LNCaP clone FGC (cell line): ENCODE results near the gene CDK18.
A peak's percentile ranks its signal among the peaks of the same experiment; 100 is the strongest.

Experiments
- DNase-seq: peaks from one replicate; pipeline ENCODE4 v3.0.0-alpha.2; 2011; ENCODE audit warnings: low read depth
- H3K4me3 ChIP-seq: 2 replicates; pipeline ENCODE4 v1.5.1; 2011; ENCODE audit warnings: mild to moderate bottlenecking, low read depth, low read length, control low read depth
- CTCF ChIP-seq: IDR thresholded peaks from 2 replicates; pipeline ENCODE4 v1.5.1; 2012; ENCODE audit warnings: mild to moderate bottlenecking; ENCODE audit not compliant: control insufficient read depth, insufficient read depth; ENCODE audit errors: extremely low read depth

The CDK18 gene

GRCh38 chr1:205528887-205529825, 24.7 kb downstream of the CDK18 start:
- H3K4me3 ChIP-seq = peak overlapping the region; percentile 36
- DNase-seq = no peak
- peak; percentile 99 for TF ChIP-seq CTCF

GRCh38 chr1:205530116-205530515, 25.6 kb downstream of the CDK18 start:
- TF ChIP-seq CTCF = no peak
- no peak overlapping the region for H3K4me3 ChIP-seq
- no peak for DNase-seq

- no peak for TF ChIP-seq CTCF
- DNase-seq = no peak
- no peak overlapping the region for H3K4me3 ChIP-seq
Measured at GRCh38 chr1:205531191-205532025, 26.9 kb downstream of the CDK18 start.

GRCh38 chr1:205532026-205532898, 27.8 kb downstream of the CDK18 start:
- no peak for TF ChIP-seq CTCF
- no peak overlapping the region for H3K4me3 ChIP-seq

GRCh38 chr1:205532996-205533735, 28.7 kb downstream of the CDK18 start:
- TF ChIP-seq CTCF = no peak
- DNase-seq = no peak
- H3K4me3 ChIP-seq = no peak overlapping the region

More at GRCh38 chr1:205532026-205532898, 27.8 kb downstream of the CDK18 start:
- no peak for DNase-seq
